Dedifferentiated amniotic fluid mesenchymal stem cell (primary cell): ENCODE data around the gene SOX12.

Source experiments
- DNase-seq: peaks from one replicate; pipeline ENCODE4 v3.0.0-alpha.2; 2016; ENCODE audit errors: extremely low spot score

The SOX12 gene

GRCh38 chr20:301886-302848, 23.2 kb upstream of the SOX12 start:
- DNase-seq = no peak

- no peak for DNase-seq
Observed at GRCh38 chr20:305745-306144, 19.6 kb upstream of the SOX12 start.

- DNase-seq = no peak
Observed at GRCh38 chr20:308427-309038, 16.8 kb upstream of the SOX12 start.

- no peak for DNase-seq
Observed at GRCh38 chr20:309306-309840, 16.0 kb upstream of the SOX12 start.

GRCh38 chr20:309841-310644, 15.3 kb upstream of the SOX12 start:
- peak; percentile 100 for DNase-seq

GRCh38 chr20:310645-311044, 14.7 kb upstream of the SOX12 start:
- no peak for DNase-seq

- DNase-seq = no peak
Observed at GRCh38 chr20:311609-312008, 13.7 kb upstream of the SOX12 start.

- no peak for DNase-seq
Observed at GRCh38 chr20:312067-312466, 13.3 kb upstream of the SOX12 start.

- no peak for DNase-seq
Observed at GRCh38 chr20:312866-313265, 12.5 kb upstream of the SOX12 start.

- DNase-seq = no peak
Observed at GRCh38 chr20:313402-313801, 11.9 kb upstream of the SOX12 start.

- DNase-seq = no peak
Observed at GRCh38 chr20:313948-314347, 11.4 kb upstream of the SOX12 start.

- DNase-seq = no peak
Observed at GRCh38 chr20:316316-317068, 8.9 kb upstream of the SOX12 start.

GRCh38 chr20:324177-325044, 941 bp upstream of the SOX12 start:
- peak; percentile 60 for DNase-seq

- peak; percentile 47 for DNase-seq
Observed at GRCh38 chr20:325889-326644, 715 bp downstream of the SOX12 start.

GRCh38 chr20:326645-327185, 1.4 kb downstream of the SOX12 start:
- DNase-seq = no peak

- peak; percentile 67 for DNase-seq
Observed at GRCh38 chr20:327186-328026, 2.1 kb downstream of the SOX12 start.

GRCh38 chr20:328027-328974, 2.9 kb downstream of the SOX12 start:
- no peak for DNase-seq
